NB4 (cell line): ENCODE results near the gene HDGFL1.

Source experiments
- CTCF ChIP-seq: IDR thresholded peaks from one replicate; pipeline ENCODE4 v1.5.1; 2012; ENCODE audit warnings: low read depth, low read length
- MYC ChIP-seq: IDR thresholded peaks from 2 replicates; pipeline ENCODE4 v1.6.1; 2011; ENCODE audit warnings: low read depth, low read length
- POLR2A ChIP-seq: IDR thresholded peaks from 2 replicates; pipeline ENCODE4 v1.6.1; 2011; ENCODE audit warnings: mild to moderate bottlenecking; ENCODE audit not compliant: insufficient read length; ENCODE audit errors: extremely low read depth

GRCh38 chr6:22546236-22546635, 23.1 kb upstream of the HDGFL1 start:
- no peak for TF ChIP-seq CTCF
- no peak for TF ChIP-seq MYC
- no peak for TF ChIP-seq POLR2A
